Measurements from ENCODE around the gene ERN1.

Gene ERN1

DNA sequence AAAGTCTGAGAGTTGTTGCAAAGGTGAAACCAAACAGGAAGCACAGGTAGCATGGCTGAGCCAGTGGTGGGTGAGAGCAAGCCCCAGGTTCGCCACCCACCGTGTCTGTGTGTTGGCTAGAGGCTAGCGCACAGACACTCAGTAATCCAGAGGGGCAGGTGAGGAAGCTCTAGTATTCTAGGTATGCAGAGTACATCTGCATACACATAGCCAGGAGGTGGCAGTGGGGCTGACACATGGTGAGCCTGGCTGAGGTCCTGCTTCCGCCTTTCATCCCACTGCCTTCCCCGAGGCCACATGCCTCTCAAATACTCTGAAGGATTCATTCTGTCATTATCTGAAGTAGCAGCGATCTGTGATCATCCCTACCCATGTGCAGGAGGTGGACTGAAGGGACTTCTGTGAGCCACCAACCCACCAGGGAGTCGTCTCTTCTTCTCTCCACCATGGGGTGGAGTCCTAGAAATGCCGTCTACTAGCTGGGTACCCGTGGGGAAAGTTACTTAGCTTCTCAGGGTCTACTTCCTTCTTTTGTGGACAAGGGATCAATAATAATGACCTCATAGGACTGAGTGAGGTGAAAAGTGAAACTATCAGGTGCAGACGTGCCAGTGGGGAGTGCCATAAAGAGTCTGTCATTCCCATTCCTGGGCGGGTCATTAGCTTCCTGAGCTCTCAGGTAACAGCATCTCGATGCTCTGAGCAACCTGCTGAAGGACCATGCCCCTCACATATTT lies 73.5 kb downstream of the ERN1 start:
- TF ChIP-seq POLR2AphosphoS5 (IDR thresholded peaks at IDR 0.05; ENCODE audit: borderline replicate concordance, low read depth, low read length) (no peak), FOXP2 (optimal IDR thresholded peaks at IDR 0.05; ENCODE audit: control extremely low read depth, extremely low read length, insufficient read depth) (no peak), EZH2 (IDR thresholded peaks at IDR 0.05) (no peak)
- Histone ChIP-seq H3K36me3 (ENCODE audit: insufficient read depth, low read length) (no peaks in the 10 kb centered on the region), H3K9ac (ENCODE audit: insufficient read length) (no peak overlapping the region), H3K27ac (no peak overlapping the region), H3K4me3 (no peak overlapping the region), H3K9me3 (ENCODE audit: low read depth, low read length) (no peaks in the 10 kb centered on the region)
- DNase-seq (ENCODE audit: low read depth, low spot score), result no peak

DNA sequence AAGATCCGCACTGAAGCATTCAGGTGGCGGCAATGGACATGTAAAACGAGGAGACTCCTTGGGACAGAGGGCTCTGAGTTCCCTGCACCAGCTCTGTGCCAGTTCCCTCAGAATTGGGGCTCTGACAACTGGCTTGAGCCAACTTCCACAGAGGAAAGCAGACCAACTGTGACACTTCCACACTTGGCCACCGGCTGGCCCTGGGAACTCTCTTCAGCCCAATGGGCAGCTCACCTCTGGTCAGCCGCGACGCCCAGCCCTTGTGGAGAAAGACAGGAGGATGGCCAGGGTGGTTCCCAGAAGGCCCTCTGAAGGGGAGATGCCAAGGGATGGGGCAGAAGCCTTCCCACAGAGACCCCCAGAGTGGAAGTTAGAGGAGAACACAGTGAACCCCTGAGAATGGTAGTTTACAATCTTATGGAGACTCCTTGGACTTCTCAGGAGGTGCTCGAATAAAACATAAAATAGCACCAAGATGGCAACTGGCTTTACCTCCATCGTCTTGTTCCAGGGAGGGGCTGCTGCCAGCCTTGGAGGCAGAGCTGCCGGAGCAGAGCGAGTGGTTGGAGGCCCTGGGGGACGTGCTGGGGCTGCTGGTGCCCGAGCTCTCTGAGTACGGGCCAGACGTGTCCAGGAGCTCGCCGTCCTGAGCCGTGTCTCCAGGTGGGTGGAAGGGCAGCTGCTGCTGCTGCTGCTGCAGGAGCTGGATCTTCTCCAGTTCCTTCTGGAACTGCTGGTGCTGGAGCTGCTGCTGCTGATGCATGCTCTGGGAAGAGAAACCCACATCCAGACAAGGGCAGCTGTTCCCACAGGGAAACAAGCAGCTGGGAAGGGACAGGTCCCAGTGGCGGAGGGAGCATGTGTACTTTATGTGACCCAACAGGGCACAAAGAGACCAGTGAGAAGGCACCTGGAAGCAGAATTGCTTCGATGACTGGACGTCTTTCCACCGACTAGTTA lies 74.5 kb downstream of the ERN1 start:
- Histone ChIP-seq H3K27ac (no peak overlapping the region), H3K4me3 (no peak overlapping the region), H3K9me3 (ENCODE audit: low read depth, low read length) (no peaks in the 10 kb centered on the region), H3K9ac (ENCODE audit: insufficient read length) (no peak overlapping the region), H3K36me3 (ENCODE audit: insufficient read depth, low read length) (no peaks in the 10 kb centered on the region)
- DNase-seq (ENCODE audit: low read depth, low spot score), result no peak
- TF ChIP-seq FOXP2 (optimal IDR thresholded peaks at IDR 0.05; ENCODE audit: control extremely low read depth, extremely low read length, insufficient read depth) (no peak), POLR2AphosphoS5 (IDR thresholded peaks at IDR 0.05; ENCODE audit: borderline replicate concordance, low read depth, low read length) (no peak), EZH2 (IDR thresholded peaks at IDR 0.05) (no peak)

DNA sequence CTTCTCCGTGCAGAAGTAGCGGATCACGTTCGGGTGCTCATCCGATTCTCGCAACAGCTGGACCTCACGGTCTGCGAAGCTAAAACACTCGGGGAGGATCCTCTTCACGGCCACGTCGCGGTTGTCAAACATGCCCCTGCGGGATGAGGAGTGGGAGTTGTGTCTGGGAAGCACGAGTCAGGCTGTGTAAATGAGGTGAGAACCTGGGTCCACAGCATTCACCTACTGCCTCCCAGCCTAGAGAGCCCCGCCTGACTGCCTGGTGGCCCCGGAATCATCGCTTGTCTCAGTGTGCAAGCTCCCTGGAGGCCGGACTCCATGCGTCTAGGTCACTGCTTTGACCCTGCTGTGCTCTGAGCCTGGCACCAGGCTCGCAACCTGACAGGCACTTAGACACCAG lies 75.6 kb downstream of the ERN1 start:
- Histone ChIP-seq H3K9ac (ENCODE audit: insufficient read length) (no peak overlapping the region), H3K4me3 (no peak overlapping the region), H3K27ac (no peak overlapping the region), H3K36me3 (ENCODE audit: insufficient read depth, low read length) (no peaks in the 10 kb centered on the region), H3K9me3 (ENCODE audit: low read depth, low read length) (no peaks in the 10 kb centered on the region)
- no peak for TF ChIP-seq FOXP2 (optimal IDR thresholded peaks at IDR 0.05; ENCODE audit: control extremely low read depth, extremely low read length, insufficient read depth)
- no peak for TF ChIP-seq EZH2 (IDR thresholded peaks at IDR 0.05)
- TF ChIP-seq POLR2AphosphoS5 (IDR thresholded peaks at IDR 0.05; ENCODE audit: borderline replicate concordance, low read depth, low read length), result no peak
- DNase-seq (ENCODE audit: low read depth, low spot score), result no peak

DNA sequence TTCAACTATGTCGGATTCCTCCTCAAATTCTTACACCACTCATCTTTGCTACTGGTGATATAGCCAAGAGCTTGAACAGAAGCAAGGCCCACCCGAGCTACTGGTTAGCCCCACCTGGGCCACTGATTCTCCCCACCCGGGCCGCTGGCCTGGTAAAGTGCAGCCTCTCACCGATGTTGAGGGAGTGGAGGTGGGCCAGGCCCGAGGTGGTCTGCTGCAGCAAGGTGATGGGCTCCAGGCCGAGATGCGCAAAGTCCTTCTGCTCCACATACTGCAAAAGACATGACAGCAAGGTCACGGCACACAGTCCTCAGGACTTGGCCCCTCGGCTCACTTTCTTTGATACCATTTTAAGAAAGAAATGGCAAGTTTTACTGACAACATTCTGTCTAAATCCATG lies 76.8 kb downstream of the ERN1 start:
- H3K9ac ChIP-seq (ENCODE audit: insufficient read length), result no peak overlapping the region
- H3K36me3 ChIP-seq (ENCODE audit: insufficient read depth, low read length), result no peaks in the 10 kb centered on the region
- no peak overlapping the region for H3K27ac ChIP-seq
- H3K4me3 ChIP-seq, result no peak overlapping the region
- no peaks in the 10 kb centered on the region for H3K9me3 ChIP-seq (ENCODE audit: low read depth, low read length)
- no peak for DNase-seq (ENCODE audit: low read depth, low spot score)
- TF ChIP-seq EZH2 (IDR thresholded peaks at IDR 0.05), result no peak
- TF ChIP-seq FOXP2 (optimal IDR thresholded peaks at IDR 0.05; ENCODE audit: control extremely low read depth, extremely low read length, insufficient read depth), result no peak
- TF ChIP-seq POLR2AphosphoS5 (IDR thresholded peaks at IDR 0.05; ENCODE audit: borderline replicate concordance, low read depth, low read length), result no peak

DNA sequence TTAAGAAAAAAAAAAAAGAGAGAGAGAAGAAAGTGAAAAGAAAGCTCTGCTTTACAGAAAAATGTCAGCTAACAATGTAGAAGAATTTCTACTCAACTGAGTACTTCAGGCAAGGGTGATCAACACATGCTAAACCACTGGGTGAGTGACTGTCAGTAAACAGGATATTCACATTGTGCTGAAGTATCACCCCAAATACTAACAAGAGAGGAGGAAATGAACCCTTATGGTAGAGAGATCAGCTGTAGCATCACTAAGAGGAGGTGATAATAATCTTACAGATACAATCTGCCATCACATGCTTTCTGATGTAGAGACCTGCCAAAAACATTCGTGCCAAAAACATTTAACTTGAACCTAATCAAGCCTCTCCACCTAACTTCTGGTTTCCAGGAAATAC lies 78.8 kb downstream of the ERN1 start:
- DNase-seq (ENCODE audit: low read depth, low spot score), result no peak
- H3K9me3 ChIP-seq (ENCODE audit: low read depth, low read length), result no peaks in the 10 kb centered on the region
- H3K27ac ChIP-seq, result no peak overlapping the region
- no peaks in the 10 kb centered on the region for H3K36me3 ChIP-seq (ENCODE audit: insufficient read depth, low read length)
- no peak overlapping the region for H3K9ac ChIP-seq (ENCODE audit: insufficient read length)
- TF ChIP-seq FOXP2 (optimal IDR thresholded peaks at IDR 0.05; ENCODE audit: control extremely low read depth, extremely low read length, insufficient read depth) (no peak), POLR2AphosphoS5 (IDR thresholded peaks at IDR 0.05; ENCODE audit: borderline replicate concordance, low read depth, low read length) (no peak), EZH2 (IDR thresholded peaks at IDR 0.05) (no peak)
- no peak overlapping the region for H3K4me3 ChIP-seq

DNA sequence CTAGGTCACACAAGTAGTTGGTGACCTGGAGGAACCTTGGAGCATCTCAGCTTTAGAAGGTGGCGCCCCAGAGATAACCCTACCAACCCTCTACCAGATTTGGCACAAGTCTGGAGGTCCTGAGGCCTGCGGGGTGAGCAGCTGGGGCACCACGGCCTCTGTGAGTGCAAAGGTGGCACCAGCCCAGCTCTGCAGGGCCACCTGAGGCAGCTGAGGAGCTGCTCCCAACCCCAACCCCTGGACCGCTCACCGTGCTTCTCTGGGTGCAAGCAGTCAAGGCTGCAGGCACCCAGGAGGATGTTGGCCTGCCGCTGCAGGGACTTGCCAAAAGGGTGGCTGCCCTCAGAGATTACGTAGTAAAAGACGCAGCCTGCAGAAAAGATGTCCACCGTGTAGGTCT lies 81.1 kb downstream of the ERN1 start:
- Histone ChIP-seq H3K9ac (ENCODE audit: insufficient read length) (no peak overlapping the region), H3K4me3 (no peak overlapping the region), H3K27ac (no peak overlapping the region), H3K36me3 (ENCODE audit: insufficient read depth, low read length) (no peaks in the 10 kb centered on the region), H3K9me3 (ENCODE audit: low read depth, low read length) (no peaks in the 10 kb centered on the region)
- no peak for DNase-seq (ENCODE audit: low read depth, low spot score)
- TF ChIP-seq EZH2 (IDR thresholded peaks at IDR 0.05) (no peak), FOXP2 (optimal IDR thresholded peaks at IDR 0.05; ENCODE audit: control extremely low read depth, extremely low read length, insufficient read depth) (no peak), POLR2AphosphoS5 (IDR thresholded peaks at IDR 0.05; ENCODE audit: borderline replicate concordance, low read depth, low read length) (no peak)

DNA sequence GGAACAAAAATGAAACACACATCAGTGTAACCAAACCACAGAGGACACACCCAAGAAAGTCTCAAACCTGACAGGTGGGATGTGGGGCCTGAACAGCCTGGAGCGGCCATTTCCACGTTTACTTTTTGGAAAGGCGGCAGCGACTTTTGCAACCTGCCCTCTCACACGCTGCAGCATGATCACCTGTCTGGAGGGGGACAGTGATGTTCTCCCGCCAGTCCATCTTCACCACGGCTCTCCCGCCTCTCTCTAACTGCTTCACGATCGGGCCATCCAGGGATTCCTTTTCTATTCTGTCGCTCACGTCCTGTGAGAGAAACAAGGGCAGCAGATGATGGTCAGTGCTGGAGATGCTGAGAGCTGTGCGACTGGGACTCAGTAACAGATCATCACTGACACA lies 84.8 kb downstream of the ERN1 start:
- no peak overlapping the region for H3K27ac ChIP-seq
- no peaks in the 10 kb centered on the region for H3K9me3 ChIP-seq (ENCODE audit: low read depth, low read length)
- no peak overlapping the region for H3K9ac ChIP-seq (ENCODE audit: insufficient read length)
- no peak for DNase-seq (ENCODE audit: low read depth, low spot score)
- H3K4me3 ChIP-seq, result no peak overlapping the region
- no peaks in the 10 kb centered on the region for H3K36me3 ChIP-seq (ENCODE audit: insufficient read depth, low read length)
- no peak for TF ChIP-seq EZH2 (IDR thresholded peaks at IDR 0.05)
- no peak for TF ChIP-seq FOXP2 (optimal IDR thresholded peaks at IDR 0.05; ENCODE audit: control extremely low read depth, extremely low read length, insufficient read depth)
- no peak for TF ChIP-seq POLR2AphosphoS5 (IDR thresholded peaks at IDR 0.05; ENCODE audit: borderline replicate concordance, low read depth, low read length)

DNA sequence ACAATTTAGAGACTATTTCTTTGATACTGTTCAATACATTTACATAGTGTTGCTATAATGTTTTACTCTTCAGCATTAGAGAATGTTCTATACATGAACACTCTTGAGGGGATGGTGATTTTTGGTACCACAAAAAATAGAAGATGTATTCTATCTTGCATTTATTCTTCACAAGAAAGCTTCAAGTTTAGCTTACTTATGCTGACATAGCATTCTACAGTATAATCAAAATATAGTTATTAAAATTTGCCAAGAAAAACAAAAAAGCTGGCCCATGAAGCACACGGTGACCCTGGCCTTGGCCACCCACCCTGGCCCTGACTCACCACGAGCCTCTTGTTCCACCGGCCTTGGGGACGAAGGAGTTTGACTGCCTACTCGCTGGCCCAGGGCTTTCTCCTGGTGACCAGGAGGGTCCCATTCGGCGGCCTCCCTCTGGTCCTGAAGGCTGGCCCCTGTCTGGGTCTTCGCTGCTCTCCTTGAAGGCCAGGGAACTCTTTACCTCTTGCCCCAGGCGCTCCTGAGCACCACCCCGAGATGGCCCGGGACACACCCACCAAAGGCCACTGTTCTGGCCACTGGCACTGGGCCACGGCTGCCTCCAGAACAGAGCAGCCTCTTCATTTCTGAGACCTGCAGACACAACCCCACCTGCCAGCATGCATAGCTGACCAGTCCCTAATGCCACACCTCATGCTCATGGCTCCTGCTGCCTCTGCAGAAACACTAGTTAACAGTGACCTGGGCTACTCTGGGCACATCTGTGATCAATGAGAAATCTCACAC lies 87.1 kb downstream of the ERN1 start:
- DNase-seq (ENCODE audit: low read depth, low spot score), result no peak
- Histone ChIP-seq H3K9me3 (ENCODE audit: low read depth, low read length) (no peaks in the 10 kb centered on the region), H3K4me3 (no peak overlapping the region), H3K9ac (ENCODE audit: insufficient read length) (no peak overlapping the region), H3K27ac (no peak overlapping the region), H3K36me3 (ENCODE audit: insufficient read depth, low read length) (no peaks in the 10 kb centered on the region)
- TF ChIP-seq POLR2AphosphoS5 (IDR thresholded peaks at IDR 0.05; ENCODE audit: borderline replicate concordance, low read depth, low read length) (no peak), FOXP2 (optimal IDR thresholded peaks at IDR 0.05; ENCODE audit: control extremely low read depth, extremely low read length, insufficient read depth) (no peak), EZH2 (IDR thresholded peaks at IDR 0.05) (no peak)
